Measurements from ENCODE around the gene NHERF2.

NHERF2 gene

GRCh38 chr16:2026461-2027023, at the start of gene NHERF2:
Gene NHERF2, plus strand, starts transcription at chr16:2026902. Its CDS starts 104 bp downstream, at chr16:2027006.
- TF ChIP-seq, protein P1, sequence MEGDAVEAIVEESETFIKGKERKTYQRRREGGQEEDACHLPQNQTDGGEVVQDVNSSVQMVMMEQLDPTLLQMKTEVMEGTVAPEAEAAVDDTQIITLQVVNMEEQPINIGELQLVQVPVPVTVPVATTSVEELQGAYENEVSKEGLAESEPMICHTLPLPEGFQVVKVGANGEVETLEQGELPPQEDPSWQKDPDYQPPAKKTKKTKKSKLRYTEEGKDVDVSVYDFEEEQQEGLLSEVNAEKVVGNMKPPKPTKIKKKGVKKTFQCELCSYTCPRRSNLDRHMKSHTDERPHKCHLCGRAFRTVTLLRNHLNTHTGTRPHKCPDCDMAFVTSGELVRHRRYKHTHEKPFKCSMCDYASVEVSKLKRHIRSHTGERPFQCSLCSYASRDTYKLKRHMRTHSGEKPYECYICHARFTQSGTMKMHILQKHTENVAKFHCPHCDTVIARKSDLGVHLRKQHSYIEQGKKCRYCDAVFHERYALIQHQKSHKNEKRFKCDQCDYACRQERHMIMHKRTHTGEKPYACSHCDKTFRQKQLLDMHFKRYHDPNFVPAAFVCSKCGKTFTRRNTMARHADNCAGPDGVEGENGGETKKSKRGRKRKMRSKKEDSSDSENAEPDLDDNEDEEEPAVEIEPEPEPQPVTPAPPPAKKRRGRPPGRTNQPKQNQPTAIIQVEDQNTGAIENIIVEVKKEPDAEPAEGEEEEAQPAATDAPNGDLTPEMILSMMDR (IDR thresholded peaks at IDR 0.05): no peak

GRCh38 chr16:1976951-1977874, 49.5 kb upstream of the NHERF2 start:
- TF ChIP-seq, protein P1 (IDR thresholded peaks at IDR 0.05): no peak

- TF ChIP-seq, protein P1 (IDR thresholded peaks at IDR 0.05): no peak
Observed at GRCh38 chr16:1977875-1978268, 48.8 kb upstream of the NHERF2 start.

DNA sequence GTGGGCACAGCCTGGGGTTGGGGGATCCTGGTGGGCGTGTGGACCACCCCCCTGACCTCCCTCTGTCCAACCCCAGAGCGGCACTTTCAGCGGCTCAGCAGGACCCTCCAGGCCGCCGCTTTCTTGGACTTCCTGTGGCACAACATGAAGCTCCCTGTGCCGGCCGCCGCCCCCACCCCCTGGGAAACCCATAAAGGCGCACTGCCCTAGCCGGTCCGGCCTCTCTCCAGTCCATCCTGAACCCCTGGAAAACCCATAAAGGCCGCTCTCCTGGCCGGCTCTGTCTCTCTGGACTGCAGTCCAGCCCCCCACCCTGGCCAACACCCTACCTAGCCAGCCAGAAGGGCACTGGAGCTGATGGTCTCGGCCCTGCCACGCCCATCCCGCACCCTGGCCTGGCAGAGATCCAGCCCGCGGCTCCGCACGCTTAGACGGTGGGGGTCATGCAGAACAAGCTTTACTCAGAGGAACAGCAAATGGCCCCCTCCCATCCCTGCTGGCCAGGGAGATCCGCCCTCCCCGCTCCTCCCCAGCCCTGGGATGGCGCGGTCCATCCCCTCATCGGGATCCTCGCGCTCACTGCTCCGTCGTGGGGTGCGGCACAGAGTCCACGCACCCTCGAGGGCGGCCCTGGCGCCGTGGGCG, 48.1 kb upstream of the NHERF2 start:
- TF ChIP-seq, protein P1 (IDR thresholded peaks at IDR 0.05): no peak

GRCh38 chr16:1979271-1980029, 47.3 kb upstream of the NHERF2 start:
- TF ChIP-seq, protein P1 (IDR thresholded peaks at IDR 0.05): no peak

DNA sequence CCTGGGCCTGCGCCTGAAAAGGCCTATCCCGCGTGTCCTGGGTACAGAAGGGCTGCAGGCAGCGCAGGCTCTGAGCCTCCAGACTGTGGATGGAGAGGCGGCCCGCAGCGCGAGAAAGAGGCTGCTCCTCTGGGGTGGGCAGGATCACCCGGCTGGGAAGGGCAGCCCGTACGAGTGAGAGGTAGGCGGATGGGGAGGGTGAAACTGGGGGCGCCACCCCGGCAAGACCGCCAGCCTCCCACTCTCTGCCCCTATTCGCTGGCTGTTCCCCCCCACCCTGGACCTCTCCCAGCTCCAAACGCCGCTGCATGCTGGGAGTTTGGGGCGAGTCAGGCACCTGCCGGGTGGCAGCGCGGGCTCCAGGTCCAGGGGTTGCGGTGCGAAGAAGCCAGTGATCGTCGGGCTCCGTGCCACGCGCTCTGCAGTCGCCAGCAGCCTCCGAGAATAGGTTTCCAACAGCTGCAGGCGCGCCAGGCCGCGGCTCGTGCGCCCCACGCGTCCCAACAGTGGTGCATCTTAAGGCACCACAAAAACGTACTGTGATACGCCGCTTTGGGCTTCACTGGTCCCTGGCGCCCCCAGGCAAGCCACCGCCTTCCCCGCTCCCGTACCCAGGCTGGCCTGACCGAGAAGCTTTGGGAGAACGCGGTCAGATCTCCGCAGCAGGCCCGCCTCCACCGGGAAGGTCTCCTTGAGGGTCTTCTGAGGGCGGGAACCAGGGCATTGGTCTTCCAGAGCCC, 46.5 kb upstream of the NHERF2 start:
- TF ChIP-seq, protein P1 (IDR thresholded peaks at IDR 0.05): no peak

- TF ChIP-seq, protein P1 (IDR thresholded peaks at IDR 0.05): no peak
Observed at GRCh38 chr16:1980770-1981087, 46.0 kb upstream of the NHERF2 start.

Data from LNCAP (cell line).